GM19438 (cell line): ENCODE measurements around the gene STYK1.

Experiments used
- ATAC-seq: cut with Tn5 transposase; IDR thresholded peaks from one replicate; pipeline ENCODE4 v1.9.1; 2021; ENCODE audit warnings: low read depth; ENCODE audit not compliant: unreplicated experiment

The STYK1 gene, protein sequence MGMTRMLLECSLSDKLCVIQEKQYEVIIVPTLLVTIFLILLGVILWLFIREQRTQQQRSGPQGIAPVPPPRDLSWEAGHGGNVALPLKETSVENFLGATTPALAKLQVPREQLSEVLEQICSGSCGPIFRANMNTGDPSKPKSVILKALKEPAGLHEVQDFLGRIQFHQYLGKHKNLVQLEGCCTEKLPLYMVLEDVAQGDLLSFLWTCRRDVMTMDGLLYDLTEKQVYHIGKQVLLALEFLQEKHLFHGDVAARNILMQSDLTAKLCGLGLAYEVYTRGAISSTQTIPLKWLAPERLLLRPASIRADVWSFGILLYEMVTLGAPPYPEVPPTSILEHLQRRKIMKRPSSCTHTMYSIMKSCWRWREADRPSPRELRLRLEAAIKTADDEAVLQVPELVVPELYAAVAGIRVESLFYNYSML

DNA sequence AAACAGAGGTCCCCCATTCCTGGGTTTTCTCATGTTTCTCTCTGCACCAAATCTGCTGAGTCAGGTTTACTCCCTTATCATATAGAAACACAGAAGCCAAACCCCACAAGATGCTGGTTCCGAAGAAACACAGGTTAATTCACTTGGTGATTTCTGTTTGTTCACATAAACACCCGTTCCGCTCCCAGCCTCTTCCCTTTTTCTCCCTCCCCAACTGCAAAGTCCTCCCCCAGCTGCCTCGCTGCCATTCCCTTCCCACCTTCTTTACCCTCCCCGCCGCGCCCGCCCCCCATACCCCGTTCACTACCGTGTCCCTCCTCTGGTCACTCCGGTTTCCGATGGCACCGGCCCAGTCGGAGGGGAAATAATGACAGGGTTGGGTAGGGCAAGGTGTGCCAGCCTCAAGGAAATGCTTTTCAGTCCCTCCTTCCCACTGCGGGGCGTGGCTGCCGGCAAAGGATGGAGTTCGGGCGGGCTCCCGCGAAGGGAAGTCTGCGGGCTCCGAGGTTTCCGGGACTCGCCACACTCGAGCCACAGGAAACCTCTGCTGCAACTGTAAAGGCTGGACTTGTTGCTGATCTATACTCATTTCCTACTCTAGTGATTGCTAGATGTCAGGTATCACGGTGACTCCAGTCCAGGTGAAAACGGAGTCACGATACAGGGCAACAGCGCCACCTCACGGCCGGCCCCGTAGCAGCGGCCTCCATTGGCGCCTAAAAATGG lies at the start of gene STYK1:
TSS of gene STYK1 (minus strand) at position 394 of the 726 bp plus-strand sequence. CDS start 39,434 bp downstream, outside the sequence.
- ATAC-seq: peak; percentile 83

DNA sequence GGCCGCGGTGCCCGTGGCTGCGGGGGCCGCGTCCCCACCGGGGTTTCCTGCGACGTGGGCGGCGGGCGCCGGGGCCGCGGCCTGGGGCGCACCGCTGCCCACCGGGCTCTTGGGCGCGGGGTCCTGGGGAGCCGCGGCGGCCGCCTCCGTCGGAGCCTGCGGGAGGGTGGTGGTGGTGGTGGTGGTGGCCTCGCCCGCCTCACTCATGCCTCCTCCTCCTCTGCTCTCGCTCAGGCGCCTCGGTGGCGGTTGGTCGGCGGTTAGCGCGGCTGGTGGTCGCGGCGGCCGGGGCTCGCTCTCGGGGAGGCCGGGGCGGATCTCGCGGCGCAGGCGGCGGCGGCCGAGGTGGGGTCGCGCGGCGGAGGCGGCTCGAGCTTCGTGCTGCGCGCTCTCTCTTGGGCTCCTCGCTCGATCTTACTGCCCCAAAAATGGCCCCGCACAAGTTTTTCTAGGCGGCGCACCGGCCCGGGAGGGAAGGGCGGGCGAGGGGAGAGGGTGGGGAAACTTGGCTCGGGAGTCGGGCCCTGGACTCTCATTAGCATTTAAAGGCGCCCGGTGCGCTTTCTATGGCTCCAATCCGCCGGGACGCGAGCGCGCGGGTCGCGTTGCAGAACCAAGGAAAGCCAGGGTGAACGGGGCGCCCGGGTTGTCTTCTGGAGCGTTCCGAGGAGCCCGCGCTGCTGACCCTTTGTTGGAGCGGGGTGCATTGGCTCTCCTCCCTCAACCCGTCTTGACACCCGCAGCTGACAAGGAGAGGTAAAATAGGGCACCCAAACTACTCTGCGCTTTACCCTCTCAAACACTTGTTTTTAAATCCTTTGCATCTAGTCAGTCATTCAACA lies 49.3 kb upstream of the STYK1 start, which contains the start of gene YBX3:
TSS of gene YBX3 (minus strand) at position 419 of the 842 bp plus-strand sequence. CDS start at position 207, 212 bp downstream.
- ATAC-seq: peak; percentile 58

DNA sequence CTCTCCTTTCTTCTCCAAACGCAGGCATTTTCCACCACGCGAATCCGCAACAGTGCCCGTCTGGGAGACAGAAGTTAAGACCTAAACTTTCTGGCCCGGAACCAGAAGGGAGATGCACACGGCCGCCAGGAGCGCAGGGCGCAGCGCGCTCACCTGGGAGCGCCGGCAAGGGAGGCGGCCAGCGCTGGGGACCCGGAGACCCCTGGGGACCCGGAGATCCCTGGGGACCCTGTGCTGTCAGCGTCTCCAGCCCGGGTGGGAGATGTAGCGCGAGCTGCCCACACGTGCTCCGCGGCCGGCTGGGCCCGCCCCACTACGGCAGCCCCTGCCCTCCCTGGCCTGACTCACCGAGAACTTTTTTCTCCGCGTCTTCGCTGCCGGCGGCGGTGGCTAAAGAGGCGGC lies 48.7 kb upstream of the STYK1 start:
- peak; percentile 43 for ATAC-seq

DNA sequence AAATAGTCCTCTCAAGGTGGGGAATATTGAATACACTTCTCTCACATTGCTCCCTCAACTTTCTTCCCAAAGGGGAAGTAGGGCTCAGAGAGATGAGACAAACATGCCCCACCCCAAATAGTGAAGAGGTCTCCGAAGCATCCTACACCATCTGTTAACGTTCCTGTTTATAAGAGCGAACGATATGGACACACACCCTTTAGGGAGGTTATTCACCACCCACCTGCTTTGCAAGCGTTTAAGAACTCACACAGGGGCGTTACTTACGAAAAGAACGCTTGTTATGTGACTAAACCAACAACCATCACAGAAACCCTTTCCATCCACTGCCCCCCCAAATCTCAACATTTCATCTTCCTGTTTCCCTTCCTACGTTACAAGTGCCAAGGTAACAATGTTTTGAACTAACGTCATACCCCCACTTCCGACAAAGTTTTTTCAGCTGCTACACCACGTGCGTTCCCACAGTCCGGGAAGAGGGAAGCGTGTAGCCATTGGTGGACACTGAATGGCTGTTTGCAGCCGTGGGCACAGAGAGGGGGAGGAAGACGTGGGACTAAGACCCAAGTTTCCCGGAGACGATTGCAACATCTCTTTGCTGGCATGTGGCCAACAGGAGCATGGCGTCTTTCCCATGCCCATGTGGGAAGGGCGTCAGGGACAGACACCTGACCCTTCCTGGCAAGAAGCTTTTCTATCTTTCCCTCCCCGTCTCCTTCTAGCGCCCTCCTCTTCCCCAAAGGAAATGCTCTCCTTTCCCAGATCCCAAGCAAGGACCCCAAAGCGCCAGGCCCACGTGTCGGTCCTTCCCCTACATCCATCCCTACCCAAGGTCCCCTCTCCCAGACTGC lies 48.0 kb upstream of the STYK1 start:
- ATAC-seq: no peak

DNA sequence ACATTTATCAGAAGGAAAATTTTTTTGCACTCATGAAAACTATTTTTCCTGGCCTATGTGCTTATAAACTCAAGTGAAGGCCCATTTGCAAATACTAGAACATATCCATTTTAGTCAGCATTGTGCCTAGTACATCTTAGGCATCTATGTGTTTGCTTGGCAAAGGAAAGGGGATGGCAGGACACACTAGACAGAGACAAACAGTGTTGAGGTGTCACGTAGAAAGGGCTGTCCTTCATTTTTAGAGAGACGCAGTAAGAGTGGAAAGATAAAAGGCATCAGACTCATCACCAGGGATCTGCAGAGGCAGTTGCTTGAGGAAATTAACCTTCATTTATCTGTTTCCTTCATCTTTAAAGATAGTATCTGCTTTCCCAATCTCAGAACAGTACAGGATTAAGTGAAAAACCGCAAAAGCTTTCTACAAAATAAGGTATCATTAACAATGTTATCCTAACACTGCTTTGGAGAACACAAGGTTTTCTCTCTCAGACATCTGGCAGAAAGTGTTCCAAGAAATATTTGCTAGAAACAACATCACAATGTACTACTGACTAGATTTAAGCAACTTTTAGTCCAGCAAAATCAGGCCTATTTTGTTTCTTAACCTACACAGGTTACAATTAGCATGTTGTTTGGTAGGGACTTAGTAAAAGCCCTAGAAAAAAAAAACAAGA lies 47.3 kb upstream of the STYK1 start:
- ATAC-seq: no peak

DNA sequence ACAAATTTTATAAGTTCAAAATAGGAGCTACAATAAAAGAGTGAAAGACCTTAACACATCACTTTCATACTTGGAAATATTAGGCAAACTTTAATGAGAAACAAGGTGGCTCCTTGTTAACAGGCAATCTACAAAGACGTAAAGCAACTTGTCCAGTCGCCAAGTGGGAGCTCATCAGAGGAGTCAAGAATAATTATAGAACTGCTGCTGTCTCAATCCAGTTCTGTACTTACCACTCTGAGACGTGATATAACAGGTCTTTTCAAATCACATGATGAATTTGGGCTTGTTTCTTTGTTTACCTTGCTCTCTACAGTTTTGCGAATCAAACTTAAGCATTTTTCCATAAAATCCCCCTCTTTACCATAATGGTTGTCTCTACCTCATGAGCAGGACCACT lies 45.6 kb upstream of the STYK1 start:
- ATAC-seq: no peak

- ATAC-seq: no peak
Observed at GRCh38 chr12:10718279-10718821, 44.5 kb upstream of the STYK1 start.

DNA sequence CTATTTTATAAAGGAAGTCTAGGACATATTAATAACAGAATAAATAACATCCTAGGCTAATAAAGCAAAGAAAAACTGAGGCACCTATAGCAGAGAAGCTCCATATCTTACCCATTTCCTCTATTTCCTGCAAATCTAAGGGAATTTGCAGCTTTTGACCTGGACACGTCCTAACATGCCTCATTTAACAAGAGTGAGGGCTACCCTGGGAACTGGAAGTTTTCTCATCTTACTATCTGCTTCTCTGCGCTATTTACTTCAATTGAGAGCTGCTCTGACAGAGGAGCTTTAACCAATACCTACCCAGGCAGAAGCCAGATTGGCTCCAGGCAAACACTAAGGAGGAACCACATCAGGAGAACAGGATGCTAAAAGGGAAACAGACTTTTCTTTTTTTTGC lies 43.6 kb upstream of the STYK1 start:
- no peak for ATAC-seq

DNA sequence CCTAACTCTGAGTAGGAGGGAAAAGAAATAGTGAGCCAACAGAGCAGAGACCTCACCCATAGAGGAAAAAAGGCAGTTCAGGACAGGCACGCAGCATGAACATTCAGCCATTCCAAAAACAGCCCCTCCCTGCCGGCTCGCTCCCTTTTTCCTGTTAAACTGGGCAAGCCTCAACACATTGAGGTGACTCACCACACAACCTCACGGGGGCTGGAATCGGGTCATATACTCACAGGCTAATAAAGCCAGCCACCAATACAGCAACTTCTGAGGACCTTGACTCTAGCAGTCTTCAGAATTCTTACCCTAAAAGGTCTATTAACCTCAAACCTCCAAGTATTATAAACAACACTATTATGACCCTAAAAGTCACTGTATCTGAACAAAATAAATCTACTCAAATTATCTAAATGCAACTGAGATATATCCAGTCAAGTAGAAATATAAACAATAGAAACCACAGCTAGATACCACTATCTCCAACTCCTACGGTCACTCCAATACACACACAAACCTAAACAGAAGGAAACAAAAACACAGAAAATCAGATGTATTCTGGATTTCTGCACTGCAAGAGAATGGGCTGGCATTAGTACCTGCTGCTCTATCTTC lies 43.0 kb upstream of the STYK1 start:
- no peak for ATAC-seq

GRCh38 chr12:10716277-10716676 lies 42.4 kb upstream of the STYK1 start:
- no peak for ATAC-seq

DNA sequence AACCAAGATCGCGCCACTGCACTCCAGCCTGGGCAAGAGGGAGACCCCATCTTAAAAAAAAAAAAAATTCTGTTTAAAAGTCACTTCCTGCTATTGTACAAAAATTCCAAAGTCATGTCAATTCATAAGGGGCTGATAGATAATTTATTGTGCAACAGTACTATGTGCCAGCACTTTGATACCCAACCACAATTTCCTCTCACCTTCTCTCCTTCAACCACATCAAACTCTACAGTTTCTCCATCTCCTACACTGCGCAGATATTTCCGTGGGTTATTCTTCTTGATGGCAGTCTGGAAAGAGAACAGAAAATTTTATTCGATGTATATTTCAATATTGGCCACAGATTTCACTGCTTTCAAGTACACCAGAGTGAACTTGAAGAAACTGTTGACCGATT lies 41.6 kb upstream of the STYK1 start:
- no peak for ATAC-seq

GRCh38 chr12:10709808-10710207 lies 36.0 kb upstream of the STYK1 start:
- no peak for ATAC-seq

DNA sequence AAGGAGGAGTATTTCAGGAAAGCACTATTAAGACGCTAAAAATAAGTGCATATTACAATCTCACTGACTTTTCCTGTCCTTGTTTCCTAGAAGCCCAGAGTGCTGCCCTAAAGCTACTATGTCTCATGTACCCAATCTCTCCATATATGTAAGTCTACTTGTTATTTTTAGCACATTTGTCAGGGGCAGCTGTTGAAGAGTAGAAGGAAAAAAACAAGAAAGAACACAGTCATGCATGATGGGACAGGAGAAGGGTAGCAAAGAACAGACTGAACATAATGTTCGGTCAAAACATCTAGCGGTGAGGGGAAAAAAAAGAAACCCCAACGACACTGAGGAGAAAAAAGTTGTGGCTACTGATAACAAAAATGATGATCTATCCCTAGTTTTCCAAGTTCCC lies 35.0 kb upstream of the STYK1 start:
- no peak for ATAC-seq

- ATAC-seq: no peak
Observed at GRCh38 chr12:10705655-10706054, 31.8 kb upstream of the STYK1 start.

DNA sequence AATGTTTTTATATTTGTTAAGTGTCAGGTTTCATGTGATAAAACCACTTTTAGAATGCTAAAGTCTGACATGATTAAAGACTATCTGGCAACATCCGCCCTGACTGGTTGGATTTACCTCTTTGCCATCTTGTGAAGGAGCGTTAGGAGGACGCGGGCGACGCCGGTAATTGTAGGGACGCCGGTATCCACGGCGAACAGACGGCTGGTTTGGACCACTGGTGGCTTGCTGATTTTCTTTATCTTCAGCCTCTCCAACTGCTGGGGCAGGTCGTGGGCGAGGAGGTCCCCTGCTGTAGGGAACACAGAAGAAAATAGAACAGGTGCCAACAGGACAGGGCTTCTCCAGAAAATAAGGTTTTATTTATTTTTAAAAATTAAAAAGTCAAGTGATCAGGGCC lies 28.0 kb upstream of the STYK1 start:
- ATAC-seq: no peak

- no peak for ATAC-seq
Observed at GRCh38 chr12:10701131-10701681, 27.4 kb upstream of the STYK1 start.

- no peak for ATAC-seq
Observed at GRCh38 chr12:10700581-10700980, 26.7 kb upstream of the STYK1 start.

GRCh38 chr12:10697862-10698261 lies 24.0 kb upstream of the STYK1 start:
- no peak for ATAC-seq
